Inflammatory macrophage treated with lipopolysaccharide for 4 hours (primary cell): ENCODE measurements around the gene RPL11.
A peak's percentile ranks its signal among the peaks of the same experiment; 100 is the strongest.
"Not testable (repeated sequence)": the region's sequence is repeated elsewhere in the genome, so short reads cannot be mapped to it uniquely, and the experiment has no call there.

ENCODE experiments used
- DNase-seq: peaks from one replicate; pipeline ENCODE4 v3.0.0-alpha.2; 2020

Gene RPL11

GRCh38 chr1:23687680-23688079, 3.9 kb upstream of the RPL11 start:
- not testable (repeated sequence) for DNase-seq

GRCh38 chr1:23688281-23688680, 3.3 kb upstream of the RPL11 start:
- DNase-seq = not testable (repeated sequence)

- peak; percentile 23 for DNase-seq
Measured at GRCh38 chr1:23692308-23692871, 784 bp downstream of the RPL11 start.

GRCh38 chr1:23693599-23693998, 2.0 kb downstream of the RPL11 start:
- no peak for DNase-seq

GRCh38 chr1:23694371-23694770, 2.8 kb downstream of the RPL11 start:
- DNase-seq = no peak

GRCh38 chr1:23695667-23696066, 4.1 kb downstream of the RPL11 start:
- DNase-seq = no peak

- no peak for DNase-seq
Measured at GRCh38 chr1:23696335-23696989, 4.9 kb downstream of the RPL11 start.

GRCh38 chr1:23698466-23698865, 6.9 kb downstream of the RPL11 start:
- no peak for DNase-seq

- no peak for DNase-seq
Measured at GRCh38 chr1:23699280-23700179, 7.9 kb downstream of the RPL11 start.

GRCh38 chr1:23701310-23701709, 9.7 kb downstream of the RPL11 start:
- no peak for DNase-seq

- peak; percentile 23 for DNase-seq
Measured at GRCh38 chr1:23701996-23702395, 10.4 kb downstream of the RPL11 start.

- DNase-seq = no peak
Measured at GRCh38 chr1:23704834-23705495, 13.4 kb downstream of the RPL11 start.

- no peak for DNase-seq
Measured at GRCh38 chr1:23709229-23709628, 17.6 kb downstream of the RPL11 start.

GRCh38 chr1:23718482-23718881, 26.9 kb downstream of the RPL11 start:
- DNase-seq = peak; percentile 23

- no peak for DNase-seq
Measured at GRCh38 chr1:23719162-23719820, 27.7 kb downstream of the RPL11 start.

- DNase-seq = peak; percentile 77
Measured at GRCh38 chr1:23720256-23720995, 28.8 kb downstream of the RPL11 start.

- no peak for DNase-seq
Measured at GRCh38 chr1:23722652-23723051, 31.0 kb downstream of the RPL11 start.

GRCh38 chr1:23726686-23727085, 35.1 kb downstream of the RPL11 start:
- DNase-seq = peak; percentile 54

GRCh38 chr1:23727362-23727811, 35.8 kb downstream of the RPL11 start:
- DNase-seq = peak; percentile 95

- DNase-seq = peak; percentile 63
Measured at GRCh38 chr1:23732363-23733224, 41.0 kb downstream of the RPL11 start.

- DNase-seq = not testable (repeated sequence)
Measured at GRCh38 chr1:23733281-23733680, 41.7 kb downstream of the RPL11 start.
